NK-92 treated with Interleukin-12 subunit alpha and Interleukin-12 subunit beta, amount 100 ng/mL, for 24 hours (cell line): ENCODE measurements around the gene DGCR6.
"Not testable (repeated sequence)": the region's sequence is repeated elsewhere in the genome, so short reads cannot be mapped to it uniquely, and the experiment has no call there.

ENCODE experiments used
- DNase-seq: peaks from one replicate; lab custom pipeline; 2025; lab: John Stamatoyannopoulos, UW

DGCR6 gene

GRCh38 chr22:18905540-18906409 is at the start of gene DGCR6:
Gene DGCR6, plus strand, starts transcription at chr22:18906320. Its CDS starts 55 bp downstream, at chr22:18906375.
- no peak for DNase-seq

- DNase-seq: not testable (repeated sequence)
Measured at GRCh38 chr22:18859314-18859713, 46.8 kb upstream of the DGCR6 start.

GRCh38 chr22:18881260-18881659 is 24.9 kb upstream of the DGCR6 start:
- not testable (repeated sequence) for DNase-seq

- DNase-seq: not testable (repeated sequence)
Measured at GRCh38 chr22:18884465-18884864, 21.7 kb upstream of the DGCR6 start.

- no peak for DNase-seq
Measured at GRCh38 chr22:18888115-18888514, 18.0 kb upstream of the DGCR6 start.

GRCh38 chr22:18890510-18891192 is 15.5 kb upstream of the DGCR6 start:
- DNase-seq: not testable (repeated sequence)

- not testable (repeated sequence) for DNase-seq
Measured at GRCh38 chr22:18893775-18894174, 12.3 kb upstream of the DGCR6 start.

GRCh38 chr22:18896037-18896657 is 10.0 kb upstream of the DGCR6 start:
- not testable (repeated sequence) for DNase-seq

GRCh38 chr22:18906410-18906745 is 258 bp downstream of the DGCR6 start:
- DNase-seq: not testable (repeated sequence)

GRCh38 chr22:18906896-18907295 is 776 bp downstream of the DGCR6 start:
- no peak for DNase-seq

GRCh38 chr22:18909556-18909955 is 3.4 kb downstream of the DGCR6 start:
- no peak for DNase-seq

- not testable (repeated sequence) for DNase-seq
Measured at GRCh38 chr22:18911535-18911934, 5.4 kb downstream of the DGCR6 start.

- DNase-seq: not testable (repeated sequence)
Measured at GRCh38 chr22:18912264-18912946, 6.3 kb downstream of the DGCR6 start.

GRCh38 chr22:18914558-18914957 is 8.4 kb downstream of the DGCR6 start:
- not testable (repeated sequence) for DNase-seq

GRCh38 chr22:18915550-18915949 is 9.4 kb downstream of the DGCR6 start:
- DNase-seq: not testable (repeated sequence)

- DNase-seq: not testable (repeated sequence)
Measured at GRCh38 chr22:18917818-18918217, 11.7 kb downstream of the DGCR6 start.

- not testable (repeated sequence) for DNase-seq
Measured at GRCh38 chr22:18920257-18920902, 14.3 kb downstream of the DGCR6 start.

GRCh38 chr22:18925368-18926064 is 19.4 kb downstream of the DGCR6 start:
- DNase-seq: no peak

- DNase-seq: no peak
Measured at GRCh38 chr22:18927020-18927419, 20.9 kb downstream of the DGCR6 start.

- DNase-seq: no peak
Measured at GRCh38 chr22:18927573-18927972, 21.5 kb downstream of the DGCR6 start.

GRCh38 chr22:18929459-18929858 is 23.3 kb downstream of the DGCR6 start:
- no peak for DNase-seq
